Peyer's patch (tissue), 4 donors: ENCODE data around the gene COPZ1. TPM values are rescaled to one million over a fixed set of nuclear protein-coding genes. Genes with fewer than 3 reads are reported as not detected.

Source experiments
- DNase-seq, 3 donors: peaks; one replicate each; pipeline ENCODE4 v3.0.0-alpha.2; 2017 to 2019
- H3K27ac ChIP-seq, 4 donors: fragments of 200-600 bp; sonication (generic); one replicate each; pipeline ENCODE4 v1.5.1; 2016 to 2019
- H3K27me3 ChIP-seq, 2 donors: fragments of 200-600 bp; sonication (generic); one replicate each; pipeline ENCODE4 v1.5.1; 2019
- H3K36me3 ChIP-seq, 3 donors: fragments of 200-600 bp; sonication (generic); one replicate each; pipeline ENCODE4 v1.5.1; 2016 to 2019
- H3K4me1 ChIP-seq, 4 donors: fragments of 200-600 bp; sonication (generic); one replicate each; pipeline ENCODE4 v1.5.1; 2016 to 2019
- H3K4me3 ChIP-seq, 4 donors: fragments of 200-600 bp; sonication (generic); 1 replicate in 3 of 4; 2 replicates in 1 of 4; pipeline ENCODE4 v1.5.1; 2016 to 2019; ENCODE audit warnings: mild to moderate bottlenecking in 1 of 4
- H3K9me3 ChIP-seq, 4 donors: fragments of 200-600 bp; sonication (generic); one replicate each; pipeline ENCODE4 v1.5.1; 2016 to 2019; ENCODE audit warnings: mild to moderate bottlenecking in 1 of 4
- CTCF ChIP-seq, 6 experiments: fragments of 450-650 bp in 4 of 6; fragments of 200-600 bp in 2 of 6; sonication (generic) in 1 of 6; IDR thresholded peaks; one replicate each; pipeline ENCODE4 v1.5.1; 2017 to 2019; ENCODE audit warnings: antibody characterized with exemption in 6 of 6, mild to moderate bottlenecking in 3 of 6, moderate library complexity in 1 of 6
- POLR2A ChIP-seq, 2 donors: fragments of 450-650 bp; IDR thresholded peaks; one replicate each; pipeline ENCODE4 v1.5.1; 2017; ENCODE audit warnings: antibody characterized with exemption in 2 of 2, mild to moderate bottlenecking in 2 of 2, moderate library complexity in 2 of 2
- small RNA-seq, 2 donors: library from RNA; depleted of rRNA; stranded (forward); fragments of <200 nt; gene quantifications; one replicate each; pipeline ENCODE3, GENCODE V24; 2016
- total RNA-seq, 4 donors: library from RNA; depleted of rRNA; stranded (reverse); fragments of >200 nt; gene quantifications; one replicate each; pipeline ENCODE4 v1.1.0, GENCODE V29; 2016

COPZ1 gene
- total RNA-seq, 4 donors from 2014 or later = 42.4 to 66.9 (median 54.2) TPM

GRCh38 chr12:54398995-54399793, 74.3 kb downstream of the COPZ1 start:
- Histone ChIP-seq H3K9me3 (no peaks in the 10 kb centered on the region), H3K36me3 (peaks cover 0 to 93% (median 0%) of the 10 kb centered on the region in 3 donors), H3K27ac (no peak overlapping the region), H3K4me3 (no peak overlapping the region), H3K27me3 (no peaks in the 10 kb centered on the region), H3K4me1 (no peaks in the 10 kb centered on the region)
- TF ChIP-seq CTCF (IDR thresholded peaks at IDR 0.05) (peak; percentile 89 to 98 (median 94)), POLR2A (IDR thresholded peaks at IDR 0.05) (no peak)
- peak; percentile 87 to 93 (median 88) for DNase-seq

- no peak overlapping the region for H3K4me3 ChIP-seq
- no peaks in the 10 kb centered on the region for H3K4me1 ChIP-seq
- H3K27me3 ChIP-seq = no peaks in the 10 kb centered on the region
- no peak for TF ChIP-seq POLR2A (IDR thresholded peaks at IDR 0.05)
- TF ChIP-seq CTCF (IDR thresholded peaks at IDR 0.05) = no peak
- H3K27ac ChIP-seq = no peak overlapping the region
- no peaks in the 10 kb centered on the region for H3K9me3 ChIP-seq
- DNase-seq = no peak
- peaks cover 0 to 93% (median 0%) of the 10 kb centered on the region in 3 donors for H3K36me3 ChIP-seq
These were observed 76.2 kb downstream of the COPZ1 start for GRCh38 chr12:54401119-54401518.

Small RNAs within 50 kb of the gene (small RNA-seq; reads per million reads assigned to genes)
- 20.3 to 93.8 reads per million in 2 donors for gene MIR148B
- 0 reads per million in 2 donors for gene RN7SL744P
- gene RNU6-950P = 0 reads per million in 2 donors

Other genes with a start within 250 kb of the COPZ1 start
- gene SMUG1, start 136.1 kb upstream of the COPZ1 start, total RNA-seq = 10 to 100 TPM; 37.7 to 86.6 (median 54.2) TPM
- 10 to 100 TPM; 14.9 to 33.0 (median 20.4) TPM for gene CBX5, start 45.0 kb upstream of the COPZ1 start, total RNA-seq
- 100 to 1,000 TPM; 198 to 703 (median 254) TPM for gene HNRNPA1, start 44.4 kb upstream of the COPZ1 start, total RNA-seq
- gene NFE2, start 24.1 kb upstream of the COPZ1 start, total RNA-seq = not detected
- gene GPR84, start 39.4 kb downstream of the COPZ1 start, total RNA-seq = not detected
- gene ZNF385A, start 59.6 kb downstream of the COPZ1 start, total RNA-seq = 10 to 100 TPM in 2 of 4 donors, 1 to 10 TPM in 2; 7.3 to 28.1 (median 9.7) TPM
- 10 to 100 TPM; 21.0 to 78.4 (median 44.5) TPM for gene ITGA5, start 94.1 kb downstream of the COPZ1 start, total RNA-seq
- 1 to 10 TPM in 1 of 4 donors, not detected in 3; 1.8 TPM for gene GTSF1, start 148.5 kb downstream of the COPZ1 start, total RNA-seq
- gene NCKAP1L, start 172.6 kb downstream of the COPZ1 start, total RNA-seq = 10 to 100 TPM in 2 of 4 donors, 1 to 10 TPM in 2; 7.4 to 33.8 (median 10.4) TPM
- 1 to 10 TPM in 3 of 4 donors, under 1 TPM in 1; 0.88 to 9.1 (median 2.9) TPM for gene PDE1B, start 224.5 kb downstream of the COPZ1 start, total RNA-seq